Hematopoietic multipotent progenitor cell treated with erythropoietin and hydrocortisone succinate and interleukin-3 and kit ligand, for 8 days (in vitro differentiated cells): ENCODE measurements around the gene AWAT1.
"Not testable (repeated sequence)": the region's sequence is repeated elsewhere in the genome, so short reads cannot be mapped to it uniquely, and the experiment has no call there.

Experiments
- DNase-seq: peaks from one replicate; pipeline ENCODE4 v3.0.0-alpha.2; 2015

The AWAT1 gene

GRCh38 chrX:70262952-70263567, 28.6 kb downstream of the AWAT1 start:
- peak; percentile 58 for DNase-seq

- no peak for DNase-seq
Measured at GRCh38 chrX:70264784-70265183, 30.3 kb downstream of the AWAT1 start.

GRCh38 chrX:70268034-70268433, 33.6 kb downstream of the AWAT1 start, which contains the start of gene ARR3:
Gene ARR3 (plus strand): TSS chrX:70268334. CDS start chrX:70269386, 1,052 bp downstream.
- DNase-seq: no peak

GRCh38 chrX:70274029-70274428, 39.6 kb downstream of the AWAT1 start:
- not testable (repeated sequence) for DNase-seq

GRCh38 chrX:70279081-70279480, 44.6 kb downstream of the AWAT1 start:
- no peak for DNase-seq

- DNase-seq: no peak
Measured at GRCh38 chrX:70280573-70280972, 46.1 kb downstream of the AWAT1 start.

GRCh38 chrX:70281951-70282350, 47.5 kb downstream of the AWAT1 start, which contains the start of gene RAB41:
Gene RAB41 (plus strand): TSS chrX:70282172. CDS start chrX:70282218, 46 bp downstream.
- no peak for DNase-seq

- DNase-seq: no peak
Measured at GRCh38 chrX:70289168-70289792, 54.8 kb downstream of the AWAT1 start.
